Uterus (tissue), 4 donors: Measurements from ENCODE around the gene SRP54. TPM values are rescaled to one million over a fixed set of nuclear protein-coding genes. Genes with fewer than 3 reads are reported as not detected.
A peak's percentile ranks its signal among the peaks of the same experiment; 100 is the strongest.

Experiments used
- DNase-seq, 2 donors: peaks; one replicate each; pipeline ENCODE4 v3.0.0-alpha.2; 2019 to 2020
- H3K27ac ChIP-seq, 2 donors: fragments of 200-600 bp; sonication (generic); 1 replicate in 1 of 2; 2 replicates in 1 of 2; pipeline ENCODE4 v1.5.1; 2016 to 2018
- H3K27me3 ChIP-seq, 2 donors: fragments of 200-600 bp; sonication (generic); one replicate each; pipeline ENCODE4 v1.5.1; 2018 to 2019; ENCODE audit warnings: control low read depth in 1 of 2
- H3K36me3 ChIP-seq, 2 donors: fragments of 200-600 bp; sonication (generic); one replicate each; pipeline ENCODE4 v1.5.1; 2019; ENCODE audit warnings: control low read depth in 1 of 2
- H3K4me1 ChIP-seq, 2 donors: fragments of 200-600 bp; sonication (generic); one replicate each; pipeline ENCODE4 v1.5.1; 2018 to 2019; ENCODE audit warnings: control low read depth in 1 of 2
- H3K4me3 ChIP-seq, 2 donors: fragments of 200-600 bp; sonication (generic); 1 replicate in 1 of 2; 2 replicates in 1 of 2; pipeline ENCODE4 v1.5.1; 2018 to 2019; ENCODE audit warnings: mild to moderate bottlenecking in 1 of 2
- H3K9me3 ChIP-seq, 2 donors: fragments of 200-600 bp; sonication (generic); one replicate each; pipeline ENCODE4 v1.5.1; 2019; ENCODE audit warnings: control low read depth in 1 of 2
- CTCF ChIP-seq, 4 experiments: fragments of 200-600 bp in 2 of 4; fragments of 450-650 bp in 2 of 4; sonication (generic) in 2 of 4; IDR thresholded peaks; one replicate each; pipeline ENCODE4 v1.5.1; 2016 to 2019; ENCODE audit warnings: antibody characterized with exemption in 4 of 4, mild to moderate bottlenecking in 2 of 4, moderate library complexity in 1 of 4
- POLR2A ChIP-seq, 2 donors: fragments of 450-650 bp; IDR thresholded peaks; one replicate each; pipeline ENCODE4 v1.6.1; 2016; ENCODE audit warnings: antibody characterized with exemption in 2 of 2, mild to moderate bottlenecking in 1 of 2, moderate library complexity in 1 of 2
- intact Hi-C: fragments of 100-400 bp; cut with DNase I; formaldehyde crosslinking; loops from one replicate; pipeline ENCODE4 v1.15.1; 2023; ENCODE audit warnings: low total_unique reads
- total RNA-seq, 4 donors: library from RNA; depleted of rRNA in 3 of 4; stranded (reverse); fragments of >200 nt in 3 of 4; gene quantifications; one replicate each; pipeline versions ENCODE4 v1.1.0 to v1.2.4, GENCODE V29; 2014 to 2023
- donor health status: DM: yes; HTN: yes; CAD: no.

The SRP54 gene
- total RNA-seq = 100 to 1,000 TPM in 2 of 4 donors, 10 to 100 TPM in 2; 41.7 to 219 (median 82.1) TPM

GRCh38 chr14:34982421-34983147 lies at the start of gene SRP54:
Gene SRP54, plus strand, starts transcription at chr14:34982992. Its CDS starts 13,718 bp downstream, at chr14:34996710.
- H3K27me3 ChIP-seq = no peaks in the 10 kb centered on the region
- H3K27ac ChIP-seq = peak within 1 kb of the TSS; percentile 97 to 99
- peak; percentile 97 to 99 for DNase-seq
- TF ChIP-seq CTCF (IDR thresholded peaks at IDR 0.05) (peak in 3 of 4 experiments; percentile 5 to 54 (median 43)), POLR2A (IDR thresholded peaks at IDR 0.05) (peak; percentile 92 to 94)
- H3K4me1 ChIP-seq = peaks cover 10 to 25% of the 10 kb centered on the region in 2 donors
- H3K36me3 ChIP-seq = no peaks in the 10 kb centered on the region
- intact Hi-C loops = loop anchor here (10.0 kb wide), 2 partner anchors 62 to 108 kb away; partner anchors contain the start of genes BAZ1A and FAM177A1
- H3K9me3 ChIP-seq = no peaks in the 10 kb centered on the region
- peak within 1 kb of the TSS; percentile 95 to 98 for H3K4me3 ChIP-seq

DNA sequence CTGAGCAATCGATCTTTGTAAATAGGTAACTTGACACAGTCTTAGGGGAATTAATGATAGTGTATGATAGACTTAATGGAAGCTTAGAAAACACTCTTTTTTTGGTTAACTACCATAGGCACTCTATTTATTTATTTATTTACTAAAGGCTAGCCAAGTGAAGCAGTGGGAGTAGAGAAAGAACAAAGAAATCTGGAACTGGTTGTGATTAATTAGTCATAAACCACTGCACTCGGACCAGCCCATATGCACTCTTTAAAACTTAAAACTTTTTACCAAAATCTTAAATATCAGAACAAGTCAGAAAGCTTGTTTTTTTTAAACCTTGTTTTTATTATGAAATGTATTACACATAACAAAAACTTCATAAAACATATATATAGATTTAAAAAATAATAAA lies 49.5 kb upstream of the SRP54 start:
- no peak for DNase-seq
- intact Hi-C loops = no loop called here
- Histone ChIP-seq H3K27me3 (no peaks in the 10 kb centered on the region), H3K36me3 (no peaks in the 10 kb centered on the region), H3K4me3 (no peak overlapping the region), H3K9me3 (no peaks in the 10 kb centered on the region), H3K4me1 (no peaks in the 10 kb centered on the region), H3K27ac (no peak overlapping the region)
- TF ChIP-seq POLR2A (IDR thresholded peaks at IDR 0.05) (no peak), CTCF (IDR thresholded peaks at IDR 0.05) (no peak)

DNA sequence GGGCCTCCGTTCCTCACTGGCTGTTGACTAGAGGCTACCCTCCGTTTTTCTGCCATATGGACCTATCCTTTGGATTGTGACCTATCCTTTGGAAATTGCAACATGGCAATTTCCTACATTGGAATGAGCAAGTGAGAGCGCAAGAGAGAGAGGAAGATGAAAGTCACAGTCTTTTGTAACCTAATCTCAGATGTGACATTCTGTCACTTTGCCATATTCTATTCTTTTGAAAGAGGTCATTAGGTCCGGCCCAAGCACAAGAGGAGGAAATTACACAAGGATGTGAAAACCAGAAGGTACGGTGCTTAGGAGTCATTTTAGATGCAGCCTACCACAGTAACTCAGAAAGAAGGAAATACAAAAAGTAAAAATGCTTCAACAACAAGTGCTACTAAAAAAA lies 47.3 kb upstream of the SRP54 start:
- intact Hi-C loops = no loop called here
- H3K36me3 ChIP-seq = no peaks in the 10 kb centered on the region
- H3K4me3 ChIP-seq = no peak overlapping the region
- no peak for TF ChIP-seq POLR2A (IDR thresholded peaks at IDR 0.05)
- TF ChIP-seq CTCF (IDR thresholded peaks at IDR 0.05) = no peak
- no peaks in the 10 kb centered on the region for H3K27me3 ChIP-seq
- H3K9me3 ChIP-seq = no peaks in the 10 kb centered on the region
- DNase-seq = no peak
- no peaks in the 10 kb centered on the region for H3K4me1 ChIP-seq
- H3K27ac ChIP-seq = no peak overlapping the region

GRCh38 chr14:34937442-34937841 lies 45.4 kb upstream of the SRP54 start:
- no peak overlapping the region for H3K4me3 ChIP-seq
- H3K27me3 ChIP-seq = no peaks in the 10 kb centered on the region
- H3K36me3 ChIP-seq = no peaks in the 10 kb centered on the region
- no peak overlapping the region for H3K27ac ChIP-seq
- intact Hi-C loops = no loop called here
- H3K4me1 ChIP-seq = no peaks in the 10 kb centered on the region
- no peak for TF ChIP-seq CTCF (IDR thresholded peaks at IDR 0.05)
- no peak for TF ChIP-seq POLR2A (IDR thresholded peaks at IDR 0.05)
- DNase-seq = no peak
- no peaks in the 10 kb centered on the region for H3K9me3 ChIP-seq

DNA sequence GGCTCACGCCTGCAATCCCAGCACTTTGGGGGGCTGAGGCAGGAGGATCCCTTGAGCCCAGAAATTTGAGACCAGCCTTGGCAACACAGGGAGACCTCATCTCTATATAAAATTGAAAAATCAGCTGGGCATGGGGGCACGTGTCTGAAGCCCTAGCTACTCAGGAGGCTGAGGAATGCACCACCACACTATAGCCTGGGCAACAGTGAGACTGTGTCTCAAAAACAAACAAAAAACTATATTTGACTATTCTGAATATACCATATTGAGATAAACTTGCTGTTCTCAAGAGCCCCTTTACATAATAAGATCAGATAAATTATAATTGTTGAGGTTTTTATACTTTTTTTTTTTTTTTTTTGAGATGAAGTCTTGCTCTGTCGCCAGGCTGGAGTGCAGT lies 44.9 kb upstream of the SRP54 start:
- Histone ChIP-seq H3K4me1 (no peaks in the 10 kb centered on the region), H3K27me3 (no peaks in the 10 kb centered on the region), H3K36me3 (no peaks in the 10 kb centered on the region), H3K4me3 (no peak overlapping the region), H3K9me3 (no peaks in the 10 kb centered on the region), H3K27ac (no peak overlapping the region)
- no peak for TF ChIP-seq CTCF (IDR thresholded peaks at IDR 0.05)
- no peak for TF ChIP-seq POLR2A (IDR thresholded peaks at IDR 0.05)
- DNase-seq = no peak
- intact Hi-C loops = no loop called here
